Stimulated activated CD4-positive, alpha-beta T cell treated with anti-CD3 and anti-CD28 coated beads, Interleukin-15, amount 100 ng/mL, for 1 hour (primary cell): ENCODE measurements around the gene RFX4.

Source experiments
- DNase-seq, 2 donors: peaks; one replicate each; pipeline ENCODE4 v3.0.0-alpha.2; 2020; ENCODE audit warnings: low read depth in 1 of 2, low spot score in 1 of 2

Gene RFX4

DNA sequence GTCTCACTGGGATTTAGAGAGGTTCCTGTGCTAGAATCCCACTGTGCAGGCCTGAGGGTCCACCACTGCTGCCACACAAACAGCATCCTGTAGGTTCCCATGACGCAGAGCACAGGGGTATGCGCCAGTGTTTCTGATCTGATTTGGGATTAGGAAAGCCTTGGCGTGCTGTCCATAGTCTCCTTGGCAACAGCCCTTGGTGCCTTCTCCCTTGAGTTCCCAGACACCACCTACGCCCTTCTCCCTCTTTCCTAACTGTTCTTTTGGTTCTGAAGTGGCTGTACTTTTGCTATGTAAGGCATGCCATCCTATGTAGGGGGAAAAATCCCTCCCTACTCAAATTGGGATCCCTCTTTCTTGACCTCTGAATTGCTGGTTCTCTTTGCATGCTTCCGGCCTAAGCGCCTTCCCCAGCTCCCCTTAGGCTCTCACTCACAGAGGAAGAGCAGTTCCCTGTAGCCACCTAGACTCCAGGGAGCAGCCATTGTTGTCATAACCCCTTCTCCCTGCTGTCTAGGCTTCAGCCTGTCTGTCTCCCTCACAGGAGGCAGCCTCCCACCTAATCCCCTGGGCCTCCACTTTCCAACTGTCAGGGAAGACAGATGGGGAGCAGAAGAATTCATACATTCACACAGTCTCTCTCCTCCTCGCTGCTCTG lies 176.9 kb downstream of the RFX4 start:
- no peak for DNase-seq

GRCh38 chr12:106760184-106760531 lies 177.4 kb downstream of the RFX4 start:
- DNase-seq, result no peak

- DNase-seq, result no peak
Measured at GRCh38 chr12:106764220-106764619, 181.4 kb downstream of the RFX4 start.

DNA sequence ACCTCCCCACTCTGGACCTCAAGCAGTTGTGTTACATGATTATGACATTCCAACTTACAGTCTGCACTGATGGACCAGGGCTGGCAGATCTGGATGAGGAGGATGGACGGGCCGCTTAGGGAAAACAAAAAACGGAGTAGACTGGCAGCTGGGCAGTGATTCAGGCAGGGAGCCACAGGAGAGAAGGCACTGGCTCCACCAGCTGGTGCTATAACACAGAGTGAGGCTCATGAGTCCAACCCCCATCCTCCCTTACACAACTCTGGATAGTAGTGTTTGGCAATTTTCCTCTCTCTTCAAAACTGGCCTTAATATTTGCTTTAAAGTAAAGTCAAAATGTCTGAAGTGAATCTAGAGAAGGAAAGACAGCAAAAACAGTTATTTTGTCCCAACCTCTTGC lies 181.9 kb downstream of the RFX4 start:
- DNase-seq, result no peak

DNA sequence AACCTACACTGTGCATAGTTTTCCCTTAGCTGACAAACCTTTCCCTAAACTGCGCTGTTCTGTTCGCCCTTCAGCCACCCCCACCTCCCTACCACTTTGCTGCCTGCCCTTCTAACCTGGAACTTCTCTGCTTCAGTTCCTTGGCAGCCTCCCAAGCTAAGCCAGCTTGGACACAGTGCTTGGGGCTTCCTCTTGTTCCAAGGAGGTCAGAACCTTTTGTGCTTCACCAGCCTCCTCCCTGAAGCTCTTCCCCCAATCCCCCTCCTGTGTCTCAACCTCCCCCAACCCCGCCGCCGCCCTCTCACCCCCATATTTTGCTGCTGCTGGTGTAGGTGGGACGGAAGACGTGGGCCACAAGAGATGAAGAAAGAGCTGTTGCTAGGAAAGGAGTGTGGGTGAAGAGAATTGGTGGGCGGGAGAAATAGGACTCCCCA lies 183.6 kb downstream of the RFX4 start:
- no peak for DNase-seq

GRCh38 chr12:106767206-106767605 lies 184.4 kb downstream of the RFX4 start:
- no peak for DNase-seq

- DNase-seq, result no peak
Measured at GRCh38 chr12:106767954-106768822, 185.4 kb downstream of the RFX4 start.

- no peak for DNase-seq
Measured at GRCh38 chr12:106769078-106769477, 186.3 kb downstream of the RFX4 start.

- no peak for DNase-seq
Measured at GRCh38 chr12:106769546-106769945, 186.7 kb downstream of the RFX4 start.

- DNase-seq, result no peak
Measured at GRCh38 chr12:106771425-106771824, 188.6 kb downstream of the RFX4 start.

DNA sequence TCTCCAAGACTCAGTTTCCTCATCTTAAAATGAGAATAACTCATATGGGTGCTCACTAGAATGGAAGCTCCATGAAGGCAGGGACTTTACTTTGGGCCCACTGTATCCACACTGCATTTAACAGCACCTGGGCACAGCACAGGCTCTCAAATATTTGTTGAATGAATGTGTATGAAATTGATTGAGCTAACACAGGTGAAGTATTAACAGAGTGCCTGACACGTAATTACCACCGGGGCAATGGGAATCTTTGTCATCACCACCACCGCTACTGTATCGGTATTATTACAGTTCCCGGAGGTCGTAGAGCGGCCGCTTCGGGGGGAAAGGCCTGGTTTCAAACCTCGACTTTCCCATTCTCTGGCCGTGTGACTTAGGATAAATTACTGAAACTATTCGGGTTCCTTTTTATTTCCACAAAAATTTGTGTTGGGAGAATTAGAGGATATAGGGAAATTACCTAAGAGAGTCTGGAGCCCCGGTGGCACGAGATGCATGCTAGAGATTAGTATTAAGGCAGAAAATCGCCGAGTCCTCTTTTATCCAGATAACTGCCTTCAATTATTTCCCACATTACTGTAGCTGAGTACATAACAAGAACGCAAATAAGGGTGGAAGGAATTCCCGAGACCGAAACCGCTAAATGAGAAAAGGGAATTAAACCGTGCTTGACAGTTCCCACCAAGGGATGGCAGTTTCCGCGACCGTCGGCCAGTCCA lies 190.6 kb downstream of the RFX4 start:
- DNase-seq, result no peak

GRCh38 chr12:106774005-106774807 lies 191.4 kb downstream of the RFX4 start, which contains the start of gene RIC8B:
RIC8B (plus strand) TSS chr12:106774682; CDS start chr12:106774746, 64 bp downstream.
- peak; percentile 54 to 68 for DNase-seq

DNA sequence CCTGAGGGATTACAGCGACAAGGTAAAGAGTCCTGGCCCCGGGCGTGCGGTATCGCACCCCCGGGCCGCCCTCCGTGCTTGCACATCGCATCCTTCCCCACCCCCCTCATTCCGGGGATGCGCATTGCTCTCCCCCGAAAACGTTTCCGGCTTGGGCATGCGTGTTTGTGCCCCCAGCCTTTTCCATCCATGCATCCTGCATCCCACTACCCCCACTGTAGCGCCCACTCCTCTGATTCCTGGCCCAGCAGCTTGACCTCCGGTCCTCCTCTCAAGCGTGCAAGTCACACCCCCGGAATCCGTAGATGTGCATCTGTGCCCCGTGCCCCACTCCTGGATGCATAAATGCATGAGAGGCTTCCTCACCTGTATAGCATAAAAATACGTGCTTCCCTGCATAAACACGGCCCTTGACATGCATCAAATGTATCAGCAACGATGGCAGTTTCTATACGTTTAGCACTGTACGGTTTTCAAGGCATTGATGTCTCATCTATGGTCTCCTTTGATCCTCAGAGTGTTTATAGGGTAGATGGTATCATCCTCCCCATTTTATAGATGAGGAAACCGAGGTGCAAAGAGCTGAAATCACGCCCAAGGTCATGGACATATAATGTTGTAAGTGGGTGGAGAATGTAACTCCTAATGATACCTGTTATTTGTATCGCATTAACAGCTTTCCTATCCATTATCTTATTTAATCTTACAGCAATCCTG lies 192.2 kb downstream of the RFX4 start:
- DNase-seq, result peak in 1 of 2 donors; percentile 9

DNA sequence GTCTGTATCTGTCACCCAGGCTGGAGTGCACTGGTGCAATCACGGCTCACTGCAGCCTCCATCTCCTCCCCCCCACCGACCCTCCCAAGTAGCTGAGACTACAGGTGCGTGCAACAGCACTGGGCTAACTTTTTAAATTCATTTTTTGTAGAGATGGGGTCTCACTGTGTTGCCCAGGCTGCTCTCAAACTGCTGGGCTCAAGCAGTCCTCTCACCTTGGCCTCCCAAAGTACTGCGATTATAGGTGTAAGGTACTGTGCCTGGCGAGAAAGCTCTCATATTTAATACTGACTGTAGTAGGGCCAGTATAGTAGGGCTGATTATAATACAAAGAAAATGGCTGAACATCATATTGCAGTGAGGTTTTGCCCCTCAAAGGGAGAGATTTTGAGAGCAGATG lies 194.1 kb downstream of the RFX4 start:
- DNase-seq, result no peak

DNA sequence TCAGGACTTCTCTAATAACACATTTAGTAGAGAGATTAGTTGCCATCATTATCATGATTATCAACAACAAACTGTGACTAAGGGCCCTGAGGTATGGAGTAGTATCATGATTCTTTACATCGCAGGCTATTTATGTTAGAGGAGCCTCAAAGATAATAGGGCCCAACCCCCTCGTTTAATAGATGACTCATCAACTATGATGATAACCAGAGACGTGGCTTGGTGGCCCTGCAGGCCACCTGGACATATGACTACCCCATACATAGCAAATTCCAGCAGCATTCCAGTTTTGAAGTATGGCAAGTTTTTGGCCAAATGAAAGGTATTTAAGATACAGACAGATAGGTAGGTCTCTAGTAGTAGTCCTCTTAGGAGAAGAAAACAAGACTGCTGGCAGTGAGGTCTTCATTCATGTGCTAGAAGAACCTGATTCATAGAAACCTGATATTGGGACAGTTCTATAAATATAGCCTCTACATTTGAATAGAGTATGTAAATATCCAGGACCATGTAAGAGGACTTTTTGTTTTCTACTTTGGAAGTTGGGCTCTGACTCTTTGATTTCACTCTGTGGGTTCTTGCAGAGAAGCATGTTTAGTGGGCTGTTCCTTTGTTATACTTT lies 197.3 kb downstream of the RFX4 start:
- no peak for DNase-seq

- no peak for DNase-seq
Measured at GRCh38 chr12:106782619-106783018, 199.8 kb downstream of the RFX4 start.

DNA sequence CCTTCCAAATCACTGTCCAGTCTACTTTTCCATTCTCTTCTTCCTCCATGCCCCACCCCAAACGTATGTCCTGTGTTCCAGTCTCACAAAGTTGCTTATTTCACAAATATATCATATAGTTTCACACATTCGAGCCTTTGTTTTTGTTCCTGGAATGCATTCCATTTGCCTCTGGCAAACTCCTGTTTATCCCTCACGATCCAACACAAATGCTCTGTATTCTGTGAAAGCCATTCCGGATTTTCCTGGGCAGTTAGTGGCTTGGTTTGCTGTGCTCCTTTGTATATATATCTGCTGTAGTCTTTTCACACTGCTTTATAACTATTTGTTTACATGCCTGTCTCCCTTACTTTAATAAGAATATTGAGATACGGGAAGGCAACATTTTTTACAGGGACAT lies 200.7 kb downstream of the RFX4 start:
- no peak for DNase-seq

DNA sequence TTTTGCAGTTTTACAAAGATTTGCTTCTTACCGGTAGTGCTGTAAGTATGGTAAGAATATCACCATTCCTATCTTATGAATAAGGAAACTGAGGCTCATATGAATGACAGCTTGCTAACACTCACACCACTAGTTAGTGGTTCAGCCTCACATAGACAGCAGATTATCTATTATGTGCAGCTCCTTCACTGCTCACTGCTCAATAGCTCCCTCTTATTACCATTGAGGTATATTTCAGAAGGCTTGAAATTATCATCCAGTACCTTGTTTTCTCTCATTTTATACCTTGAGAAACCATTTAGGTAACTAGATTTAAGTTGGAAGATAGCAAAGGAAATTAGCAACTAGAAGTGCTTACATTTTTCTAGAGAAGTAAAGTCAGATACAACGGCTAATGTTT lies 207.2 kb downstream of the RFX4 start:
- DNase-seq, result no peak

DNA sequence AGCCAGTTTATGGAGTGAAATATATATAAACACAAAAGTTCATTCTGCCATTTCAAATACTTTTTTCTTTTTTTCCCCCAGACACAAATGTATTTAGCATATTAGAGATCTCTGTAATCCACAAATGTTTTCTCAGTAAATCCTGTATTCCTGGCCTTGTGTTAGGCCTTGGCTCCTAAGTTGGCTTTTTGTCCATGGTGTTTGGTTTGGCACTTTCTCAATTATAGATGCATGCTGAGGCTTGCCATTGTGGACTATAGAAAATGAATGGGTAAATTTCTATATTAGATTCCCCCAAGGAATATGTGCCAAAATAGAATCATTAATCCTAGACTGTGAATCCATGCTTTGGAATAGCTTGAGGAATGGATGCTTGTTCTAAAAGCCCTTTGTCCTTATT lies 208.7 kb downstream of the RFX4 start:
- DNase-seq, result no peak

- DNase-seq, result no peak
Measured at GRCh38 chr12:106794369-106794768, 211.6 kb downstream of the RFX4 start.
